Choroid plexus epithelial cell (primary cell): Measurements from ENCODE around the gene CACNA2D3.

Experiments
- DNase-seq: peaks from one replicate; pipeline ENCODE4 v3.0.0-alpha.2; 2010; ENCODE audit warnings: low read depth
- H3K4me3 ChIP-seq: 2 replicates; pipeline ENCODE4 v1.5.1; 2011; ENCODE audit warnings: low read depth, mild to moderate bottlenecking, control low read depth, low read length, moderate library complexity
- CTCF ChIP-seq: conservative IDR thresholded peaks from 2 replicates; pipeline ENCODE4 v1.5.1; 2011; ENCODE audit warnings: low read depth, mild to moderate bottlenecking, control low read depth, inconsistent platforms, low read length, moderate library complexity

CACNA2D3 gene

GRCh38 chr3:54733106-54734006 is 611.0 kb downstream of the CACNA2D3 start:
- H3K4me3 ChIP-seq = no peak overlapping the region
- TF ChIP-seq CTCF = no peak
- no peak for DNase-seq

GRCh38 chr3:54736459-54736858 is 614.1 kb downstream of the CACNA2D3 start:
- no peak for TF ChIP-seq CTCF

GRCh38 chr3:54743755-54744154 is 621.4 kb downstream of the CACNA2D3 start:
- TF ChIP-seq CTCF = no peak
- no peak overlapping the region for H3K4me3 ChIP-seq
- no peak for DNase-seq

More at GRCh38 chr3:54736459-54736858, 614.1 kb downstream of the CACNA2D3 start:
- DNase-seq = no peak
- H3K4me3 ChIP-seq = no peak overlapping the region

GRCh38 chr3:54744291-54744690 is 621.9 kb downstream of the CACNA2D3 start:
- no peak for TF ChIP-seq CTCF
- no peak overlapping the region for H3K4me3 ChIP-seq

GRCh38 chr3:54745843-54746242 is 623.5 kb downstream of the CACNA2D3 start:
- no peak for DNase-seq
- no peak for TF ChIP-seq CTCF
- H3K4me3 ChIP-seq = no peak overlapping the region

More at GRCh38 chr3:54744291-54744690, 621.9 kb downstream of the CACNA2D3 start:
- DNase-seq = no peak

GRCh38 chr3:54746722-54747121 is 624.4 kb downstream of the CACNA2D3 start:
- TF ChIP-seq CTCF = no peak
- H3K4me3 ChIP-seq = no peak overlapping the region
- no peak for DNase-seq

- no peak for TF ChIP-seq CTCF
- DNase-seq = peak; percentile 34
- H3K4me3 ChIP-seq = no peak overlapping the region
These were observed 633.4 kb downstream of the CACNA2D3 start for GRCh38 chr3:54755756-54756155.
